ENCODE measurements around the gene RDH11. TPM values are rescaled to one million over a fixed set of nuclear protein-coding genes. Genes with fewer than 3 reads are reported as not detected.

RDH11 gene
- total RNA-seq, 4 donors from 2014 or later: 35.6 to 74.6 (median 48.0) TPM

DNA sequence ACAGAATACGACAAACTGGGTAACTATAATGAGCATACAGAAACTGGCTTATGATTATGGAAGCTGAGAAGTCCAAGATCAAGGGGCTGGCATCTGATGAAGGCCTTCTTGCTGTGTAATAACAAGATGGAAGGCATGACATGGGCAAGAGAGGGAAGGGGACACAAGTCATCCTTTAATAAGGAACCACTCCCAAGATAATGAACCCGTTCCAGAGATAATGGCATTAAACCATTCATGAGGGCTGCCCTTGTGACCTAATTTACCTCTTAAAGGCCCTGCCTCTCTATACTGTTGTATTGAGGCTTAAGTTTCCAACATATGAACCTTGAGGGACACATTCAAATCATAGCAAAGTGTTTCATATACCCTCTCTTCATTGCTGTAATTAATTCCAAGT lies 16.6 kb downstream of the RDH11 start:
- Histone ChIP-seq H3K36me3 (peaks cover 0 to 62% (median 0%) of the 10 kb centered on the region in 3 donors), H3K9me3 (no peaks in the 10 kb centered on the region), H3K4me3 (no peak overlapping the region), H3K27ac (no peak overlapping the region), H3K27me3 (no peaks in the 10 kb centered on the region), H3K4me1 (peaks cover 4 to 17% (median 5%) of the 10 kb centered on the region in 3 donors)
- DNase-seq: no peak
- TF ChIP-seq, protein P1, sequence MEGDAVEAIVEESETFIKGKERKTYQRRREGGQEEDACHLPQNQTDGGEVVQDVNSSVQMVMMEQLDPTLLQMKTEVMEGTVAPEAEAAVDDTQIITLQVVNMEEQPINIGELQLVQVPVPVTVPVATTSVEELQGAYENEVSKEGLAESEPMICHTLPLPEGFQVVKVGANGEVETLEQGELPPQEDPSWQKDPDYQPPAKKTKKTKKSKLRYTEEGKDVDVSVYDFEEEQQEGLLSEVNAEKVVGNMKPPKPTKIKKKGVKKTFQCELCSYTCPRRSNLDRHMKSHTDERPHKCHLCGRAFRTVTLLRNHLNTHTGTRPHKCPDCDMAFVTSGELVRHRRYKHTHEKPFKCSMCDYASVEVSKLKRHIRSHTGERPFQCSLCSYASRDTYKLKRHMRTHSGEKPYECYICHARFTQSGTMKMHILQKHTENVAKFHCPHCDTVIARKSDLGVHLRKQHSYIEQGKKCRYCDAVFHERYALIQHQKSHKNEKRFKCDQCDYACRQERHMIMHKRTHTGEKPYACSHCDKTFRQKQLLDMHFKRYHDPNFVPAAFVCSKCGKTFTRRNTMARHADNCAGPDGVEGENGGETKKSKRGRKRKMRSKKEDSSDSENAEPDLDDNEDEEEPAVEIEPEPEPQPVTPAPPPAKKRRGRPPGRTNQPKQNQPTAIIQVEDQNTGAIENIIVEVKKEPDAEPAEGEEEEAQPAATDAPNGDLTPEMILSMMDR (IDR thresholded peaks at IDR 0.05): no peak
- no peak for TF ChIP-seq POLR2A (IDR thresholded peaks at IDR 0.05)
- WGBS, 2 donors: 62 to 94% methylated on average over 2 of the region's 2 CpGs
- intact Hi-C loops (cut with DNase I): no loop called here

DNA sequence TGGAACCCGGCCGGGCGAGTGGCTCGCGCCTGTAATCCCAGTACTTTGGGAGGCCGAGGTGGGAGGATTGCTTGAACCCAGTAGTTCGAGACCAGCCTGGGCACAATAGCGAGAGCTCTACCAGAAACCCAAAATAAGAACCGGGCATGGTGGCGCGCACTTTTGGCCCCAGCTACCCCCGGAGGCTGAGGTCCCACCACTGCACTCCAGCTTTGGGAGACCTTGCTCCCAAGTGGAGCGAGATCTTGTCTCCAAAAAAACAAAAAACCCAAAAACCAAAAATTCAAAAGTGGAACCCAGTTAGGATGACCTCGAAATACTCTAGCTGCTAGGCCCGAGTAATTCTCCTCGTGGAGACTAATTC lies 20.4 kb downstream of the RDH11 start:
- peaks cover 0 to 26% (median 0%) of the 10 kb centered on the region in 3 donors for H3K36me3 ChIP-seq
- intact Hi-C loops (cut with DNase I): no loop called here
- H3K27ac ChIP-seq: peak overlapping the region; percentile 93 to 98 (median 98)
- H3K9me3 ChIP-seq: no peaks in the 10 kb centered on the region
- peaks cover 13 to 45% (median 21%) of the 10 kb centered on the region in 3 donors for H3K4me1 ChIP-seq
- H3K27me3 ChIP-seq: no peaks in the 10 kb centered on the region
- 31 to 81% methylated on average over 4 to 11 of the region's 16 CpGs for WGBS, 2 donors
- TF ChIP-seq POLR2A (IDR thresholded peaks at IDR 0.05): no peak
- TF ChIP-seq, protein P1 (IDR thresholded peaks at IDR 0.05): no peak
- H3K4me3 ChIP-seq: peak overlapping the region; percentile 89 to 99 (median 97)
- DNase-seq: no peak

DNA sequence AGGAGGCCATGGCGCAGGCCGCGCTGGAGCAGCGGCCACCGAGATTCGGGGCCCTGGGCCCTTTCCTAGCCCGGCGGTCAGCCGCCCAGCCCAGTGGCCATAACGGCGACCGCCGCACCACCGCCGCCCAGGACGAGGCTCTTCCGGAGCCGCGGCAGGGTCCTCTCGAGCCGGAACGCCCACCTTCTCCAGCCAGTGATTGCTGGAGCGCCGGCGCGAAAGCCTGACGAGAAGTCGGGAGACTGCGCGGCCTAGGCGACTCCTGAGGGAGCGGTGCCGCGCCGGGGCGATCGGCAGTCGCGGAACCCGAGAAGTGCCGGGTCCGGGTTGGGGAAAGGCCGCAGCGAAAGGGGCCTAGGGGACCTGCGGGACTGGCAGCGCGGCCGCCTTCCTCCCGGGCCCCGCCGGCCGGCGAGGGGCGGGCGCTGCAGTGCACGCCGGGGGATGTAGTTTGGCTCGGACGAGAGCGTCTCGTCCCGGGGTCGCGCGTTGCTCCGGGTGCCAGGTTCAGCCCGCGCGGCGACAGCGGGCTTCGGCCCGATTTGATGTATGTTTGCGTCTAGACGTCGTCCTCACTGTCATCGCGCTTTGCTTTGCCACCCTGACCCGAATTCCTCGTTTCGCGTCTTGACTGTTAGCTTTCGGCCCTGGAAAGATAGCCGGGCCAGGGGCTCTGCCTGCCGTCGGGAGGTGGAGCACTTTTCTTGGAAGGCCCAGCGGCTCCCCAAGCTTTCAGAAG lies 20.9 kb downstream of the RDH11 start, which contains the start of gene VTI1B:
VTI1B (minus strand) TSS at position 153 of the 739 bp plus-strand sequence; CDS start at position 10, 143 bp downstream.
- 0% methylated on average over 2 to 13 of the region's 87 CpGs for WGBS, 2 donors
- Histone ChIP-seq H3K4me1 (peaks cover 13 to 45% (median 21%) of the 10 kb centered on the region in 3 donors), H3K27me3 (no peaks in the 10 kb centered on the region), H3K36me3 (peaks cover 0 to 22% (median 0%) of the 10 kb centered on the region in 3 donors), H3K9me3 (no peaks in the 10 kb centered on the region), H3K4me3 (peak within 1 kb of the TSS; percentile 89 to 99 (median 97)), H3K27ac (peak within 1 kb of the TSS; percentile 93 to 98 (median 98))
- intact Hi-C loops (cut with DNase I): no loop called here
- DNase-seq: peak; percentile 26
- TF ChIP-seq POLR2A (IDR thresholded peaks at IDR 0.05): peak in 2 of 4 donors; percentile 69 to 74
- TF ChIP-seq, protein P1 (IDR thresholded peaks at IDR 0.05): peak in 1 of 6 experiments; percentile 15

DNA sequence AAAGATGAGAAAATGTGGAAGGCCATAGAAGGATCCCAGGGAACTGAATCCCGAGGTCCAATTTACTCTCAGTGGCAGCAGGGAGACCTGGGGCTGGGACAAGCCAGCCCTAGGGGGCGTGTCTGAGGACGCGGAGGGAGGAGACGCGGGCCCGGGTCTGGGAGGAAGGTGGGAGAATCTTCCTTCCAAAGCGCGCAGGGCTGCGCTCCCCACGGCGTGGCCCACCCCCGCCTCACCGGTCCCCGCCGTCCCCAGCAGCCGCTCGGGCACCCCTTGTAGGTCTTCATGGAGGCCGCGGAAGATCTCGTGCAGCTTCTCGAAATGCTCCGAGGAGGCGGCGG lies 21.5 kb downstream of the RDH11 start:
- DNase-seq: no peak
- Histone ChIP-seq H3K4me1 (peaks cover 13 to 45% (median 21%) of the 10 kb centered on the region in 3 donors), H3K4me3 (peak overlapping the region; percentile 89 to 99 (median 97)), H3K9me3 (no peaks in the 10 kb centered on the region), H3K27me3 (no peaks in the 10 kb centered on the region), H3K27ac (peak overlapping the region; percentile 93 to 98 (median 98)), H3K36me3 (peaks cover 0 to 18% (median 0%) of the 10 kb centered on the region in 3 donors)
- intact Hi-C loops (cut with DNase I): no loop called here
- TF ChIP-seq, protein P1 (IDR thresholded peaks at IDR 0.05): peak in 4 of 6 experiments; percentile 16 to 25 (median 20)
- no peak for TF ChIP-seq POLR2A (IDR thresholded peaks at IDR 0.05)
- 0% methylated on average over 2 to 7 of the region's 25 CpGs for WGBS, 2 donors

DNA sequence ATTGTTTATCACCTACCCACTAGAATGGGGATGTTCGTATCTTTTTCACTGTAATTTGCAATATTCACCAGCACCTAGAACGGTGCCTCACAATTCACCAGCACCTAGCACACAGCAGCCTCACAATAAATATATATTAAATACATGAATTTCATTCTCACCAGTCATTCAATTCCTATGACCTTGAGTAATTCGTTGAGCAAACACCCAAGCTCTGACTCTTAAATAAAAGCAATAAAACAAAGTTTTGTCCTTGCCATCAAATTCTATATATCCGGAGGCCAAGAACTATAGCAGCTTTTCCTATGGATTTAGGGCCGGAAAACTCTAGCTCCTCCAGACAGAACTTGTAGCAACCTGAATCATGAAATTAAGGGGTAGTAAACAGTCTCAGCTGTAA lies 22.1 kb downstream of the RDH11 start:
- Histone ChIP-seq H3K4me3 (peak overlapping the region; percentile 89 to 99 (median 97)), H3K36me3 (peaks cover 0 to 11% (median 0%) of the 10 kb centered on the region in 3 donors), H3K9me3 (no peaks in the 10 kb centered on the region), H3K27ac (peak overlapping the region in 2 of 4 donors; percentile 97 to 98), H3K27me3 (no peaks in the 10 kb centered on the region), H3K4me1 (peaks cover 13 to 45% (median 21%) of the 10 kb centered on the region in 3 donors)
- no peak for DNase-seq
- WGBS, 2 donors: 33 to 35% methylated on average over 5 of the region's 5 CpGs
- intact Hi-C loops (cut with DNase I): no loop called here
- TF ChIP-seq POLR2A (IDR thresholded peaks at IDR 0.05): no peak
- TF ChIP-seq, protein P1 (IDR thresholded peaks at IDR 0.05): no peak

All from esophagus squamous epithelium (tissue), 5 donors.